ENCODE data around the gene NBR1.
"Not testable (repeated sequence)": the region's sequence is repeated elsewhere in the genome, so short reads cannot be mapped to it uniquely, and the experiment has no call there.

Gene NBR1

GRCh38 chr17:43200127-43200526 lies 29.1 kb downstream of the NBR1 start:
- Histone ChIP-seq H2AFZ (ENCODE audit: low read length) (no peak overlapping the region), H4K20me1 (ENCODE audit: insufficient read depth, low read length) (no peaks in the 10 kb centered on the region), H3K9me2 (replicated peaks; ENCODE audit: insufficient read depth, low read length) (no peaks in the 10 kb centered on the region), H3K36me3 (replicated peaks; ENCODE audit: insufficient read depth, low read length) (0 out of 2 replicates have a peak, but pooled peaks cover 11% of the 10 kb centered on the region), H3K27me3 (replicated peaks; ENCODE audit: insufficient read depth, low read length) (no peaks in the 10 kb centered on the region), H3K9me3 (replicated peaks; ENCODE audit: insufficient read depth, low read length) (no peaks in the 10 kb centered on the region), H3F3A (ENCODE audit: insufficient read depth, low read length) (no peaks in the 10 kb centered on the region), H3K9ac (ENCODE audit: low read length) (no peak overlapping the region), H3K27ac (ENCODE audit: low read length) (no peak overlapping the region), H3K4me2 (ENCODE audit: low read depth, low read length) (no peak overlapping the region), H3K4me3 (ENCODE audit: low read length) (no peak overlapping the region), H3K79me2 (ENCODE audit: low read length) (no peaks in the 10 kb centered on the region), H3K4me1 (ENCODE audit: low read length) (no peaks in the 10 kb centered on the region)
- DNase-seq = no peak
- no peak for TF ChIP-seq EZH2phosphoT487 (IDR thresholded peaks at IDR 0.05; ENCODE audit: low read length)
- no peak for TF ChIP-seq CTCF (IDR thresholded peaks at IDR 0.05; ENCODE audit: low read length)
- no peak for TF ChIP-seq EZH2 (optimal IDR thresholded peaks at IDR 0.05; ENCODE audit: low read depth, low read length)

DNA sequence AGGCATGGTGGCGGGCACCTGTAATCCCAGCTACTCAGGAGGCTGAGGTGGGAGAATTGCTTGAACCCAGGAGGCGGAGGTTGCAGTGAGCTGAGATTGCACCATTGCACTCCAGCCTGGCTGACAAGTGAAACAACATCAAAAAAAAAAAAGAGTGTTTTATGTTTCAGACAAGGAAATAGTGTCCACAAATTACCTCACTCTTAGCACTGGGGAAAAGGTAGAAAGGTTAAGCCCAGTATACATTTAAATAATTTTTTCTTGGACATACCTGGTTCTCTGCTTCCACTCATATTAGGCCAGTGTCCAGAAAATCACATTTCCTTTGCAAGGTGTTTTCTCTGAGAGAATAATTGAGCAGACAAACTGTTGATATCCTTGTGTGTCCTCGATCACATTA lies 32.0 kb downstream of the NBR1 start:
- not testable (repeated sequence) for H3F3A ChIP-seq (ENCODE audit: insufficient read depth, low read length); H3K4me1 ChIP-seq (ENCODE audit: low read length); H4K20me1 ChIP-seq (ENCODE audit: insufficient read depth, low read length); H3K9ac ChIP-seq (ENCODE audit: low read length); H3K4me3 ChIP-seq (ENCODE audit: low read length); H3K9me3 ChIP-seq (replicated peaks; ENCODE audit: insufficient read depth, low read length); H3K27me3 ChIP-seq (replicated peaks; ENCODE audit: insufficient read depth, low read length); H3K4me2 ChIP-seq (ENCODE audit: low read depth, low read length); H3K27ac ChIP-seq (ENCODE audit: low read length); H3K9me2 ChIP-seq (replicated peaks; ENCODE audit: insufficient read depth, low read length); DNase-seq; H2AFZ ChIP-seq (ENCODE audit: low read length); H3K79me2 ChIP-seq (ENCODE audit: low read length)
- H3K36me3 ChIP-seq (replicated peaks; ENCODE audit: insufficient read depth, low read length) = 0 out of 2 replicates have a peak, but pooled peaks cover 11% of the 10 kb centered on the region

- H3K36me3 ChIP-seq (replicated peaks; ENCODE audit: insufficient read depth, low read length) = no peaks in the 10 kb centered on the region
- no peak for DNase-seq
- peak overlapping the region; percentile 76 for H3K4me3 ChIP-seq (ENCODE audit: low read length)
- H3K4me1 ChIP-seq (ENCODE audit: low read length) = peaks cover 10% of the 10 kb centered on the region
- no peaks in the 10 kb centered on the region for H3K9me3 ChIP-seq (replicated peaks; ENCODE audit: insufficient read depth, low read length)
- no peaks in the 10 kb centered on the region for H3K79me2 ChIP-seq (ENCODE audit: low read length)
- H3K9me2 ChIP-seq (replicated peaks; ENCODE audit: insufficient read depth, low read length) = no peaks in the 10 kb centered on the region
- no peak overlapping the region for H3K27ac ChIP-seq (ENCODE audit: low read length)
- H3K4me2 ChIP-seq (ENCODE audit: low read depth, low read length) = peak overlapping the region; percentile 90
- H4K20me1 ChIP-seq (ENCODE audit: insufficient read depth, low read length) = no peaks in the 10 kb centered on the region
- peaks cover 7% of the 10 kb centered on the region; the same call in 1 of the 2 replicates for H3F3A ChIP-seq (ENCODE audit: insufficient read depth, low read length)
- H2AFZ ChIP-seq (ENCODE audit: low read length) = peak overlapping the region; percentile 83; the same call in 1 of the 2 replicates
- H3K27me3 ChIP-seq (replicated peaks; ENCODE audit: insufficient read depth, low read length) = no peaks in the 10 kb centered on the region
- TF ChIP-seq EZH2 (optimal IDR thresholded peaks at IDR 0.05; ENCODE audit: low read depth, low read length) (no peak), EZH2phosphoT487 (IDR thresholded peaks at IDR 0.05; ENCODE audit: low read length) (no peak)
- H3K9ac ChIP-seq (ENCODE audit: low read length) = peak overlapping the region; percentile 48; the same call in 1 of the 2 replicates
Measured at GRCh38 chr17:43210576-43210975, 39.6 kb downstream of the NBR1 start.

GRCh38 chr17:43211123-43211479 lies 40.1 kb downstream of the NBR1 start:
- H3K79me2 ChIP-seq (ENCODE audit: low read length) = no peaks in the 10 kb centered on the region
- peak overlapping the region; percentile 76 for H3K4me3 ChIP-seq (ENCODE audit: low read length)
- H2AFZ ChIP-seq (ENCODE audit: low read length) = peak overlapping the region; percentile 83
- H3K9ac ChIP-seq (ENCODE audit: low read length) = peak overlapping the region; percentile 48; the same call in 1 of the 2 replicates
- peaks cover 7% of the 10 kb centered on the region; the same call in 1 of the 2 replicates for H3F3A ChIP-seq (ENCODE audit: insufficient read depth, low read length)
- DNase-seq = no peak
- TF ChIP-seq EZH2phosphoT487 (IDR thresholded peaks at IDR 0.05; ENCODE audit: low read length) (no peak), EZH2 (optimal IDR thresholded peaks at IDR 0.05; ENCODE audit: low read depth, low read length) (no peak), CTCF (IDR thresholded peaks at IDR 0.05; ENCODE audit: low read length) (no peak)
- peak overlapping the region; percentile 10; the same call in 1 of the 2 replicates for H3K27ac ChIP-seq (ENCODE audit: low read length)
- no peaks in the 10 kb centered on the region for H3K9me3 ChIP-seq (replicated peaks; ENCODE audit: insufficient read depth, low read length)
- H3K9me2 ChIP-seq (replicated peaks; ENCODE audit: insufficient read depth, low read length) = no peaks in the 10 kb centered on the region
- H3K27me3 ChIP-seq (replicated peaks; ENCODE audit: insufficient read depth, low read length) = no peaks in the 10 kb centered on the region
- H4K20me1 ChIP-seq (ENCODE audit: insufficient read depth, low read length) = no peaks in the 10 kb centered on the region
- peak overlapping the region; percentile 90 for H3K4me2 ChIP-seq (ENCODE audit: low read depth, low read length)
- no peaks in the 10 kb centered on the region for H3K36me3 ChIP-seq (replicated peaks; ENCODE audit: insufficient read depth, low read length)
- H3K4me1 ChIP-seq (ENCODE audit: low read length) = peaks cover 10% of the 10 kb centered on the region

Data from MM.1S (cell line).